ENCODE results near the gene CAMK1D. TPM values are rescaled to one million over a fixed set of nuclear protein-coding genes. Genes with fewer than 3 reads are reported as not detected.

CAMK1D gene
- total RNA-seq, 1 experiment from 2014 or later = 6.3 TPM

- no peak for DNase-seq
- H3K4me2 ChIP-seq (ENCODE audit: insufficient read depth, insufficient read length, low read length) = no peak overlapping the region
- H2BK20ac ChIP-seq (ENCODE audit: low read depth, low read length, poor library complexity, severe bottlenecking) = no peak overlapping the region
- H3K18ac ChIP-seq (ENCODE audit: insufficient read length, low read depth, low read length) = no peak overlapping the region
- no peak overlapping the region for H3K9ac ChIP-seq (ENCODE audit: extremely low read depth, insufficient read length, low read length)
- no peaks in the 10 kb centered on the region for H3K27me3 Mint-ChIP-seq (ENCODE audit: low read depth)
- H3K9me3 Mint-ChIP-seq = no peaks in the 10 kb centered on the region; a peak in 1 of 5 replicates
- no peak overlapping the region for H3K14ac ChIP-seq (ENCODE audit: insufficient read depth, low read length)
- no peak overlapping the region for H2AFZ ChIP-seq (ENCODE audit: low read length)
- no peak overlapping the region for H3K4me3 Mint-ChIP-seq
- no peak overlapping the region for H4K5ac ChIP-seq (ENCODE audit: insufficient read length, low read depth, low read length)
- H4K91ac ChIP-seq (ENCODE audit: insufficient read length, low read depth, low read length) = no peak overlapping the region
- H3K4me1 Mint-ChIP-seq = no peaks in the 10 kb centered on the region; a peak in 1 of 4 replicates
- H4K8ac ChIP-seq (replicated peaks; ENCODE audit: insufficient read length, low read depth, low read length) = no peak overlapping the region
- H3T11ph ChIP-seq (ENCODE audit: low read length) = no peak overlapping the region
- no CpG with 5 or more reads among the region's 7 CpGs for WGBS (ENCODE audit: extremely low coverage, insufficient read length, low lambda C conversion rate)
- no peaks in the 10 kb centered on the region for H3K79me1 ChIP-seq (ENCODE audit: insufficient read depth, low read depth, low read length, poor library complexity, severe bottlenecking)
- H3K9me3 ChIP-seq (ENCODE audit: control insufficient read depth, low read depth, low read length) = no peaks in the 10 kb centered on the region
- no peak overlapping the region for H3K27ac ChIP-seq (ENCODE audit: insufficient read length, low read depth, low read length)
- no peaks in the 10 kb centered on the region for H3K79me2 ChIP-seq (ENCODE audit: insufficient read depth, low read length)
- no peak overlapping the region for H2BK12ac ChIP-seq (ENCODE audit: insufficient read length, low read depth, low read length)
- H3K23ac ChIP-seq (ENCODE audit: insufficient read length, low read depth, low read length) = no peak overlapping the region
- H3K36me3 Mint-ChIP-seq (ENCODE audit: insufficient read depth in 1 of 3, low read depth in 3 of 3) = peaks cover 0 to 3% (median 0%) of the 10 kb centered on the region in 3 experiments; a peak in 2 of 7 replicates
- H3K27ac Mint-ChIP-seq = no peak overlapping the region
- H4K20me1 ChIP-seq (ENCODE audit: control insufficient read depth, insufficient read depth, insufficient read length) = no peaks in the 10 kb centered on the region
- H2BK15ac ChIP-seq (ENCODE audit: low read depth, low read length) = no peak overlapping the region
- H3K23me2 ChIP-seq (ENCODE audit: insufficient read length, low read depth, low read length, poor library complexity, severe bottlenecking) = no peaks in the 10 kb centered on the region
- H2AK5ac ChIP-seq (ENCODE audit: insufficient read length, low read length) = no peak overlapping the region
- H3K4me1 ChIP-seq (ENCODE audit: insufficient read depth, low read length) = no peaks in the 10 kb centered on the region
- no peaks in the 10 kb centered on the region for H3K27me3 ChIP-seq (ENCODE audit: insufficient read depth, low read length)
- H3K56ac ChIP-seq (ENCODE audit: insufficient read length, low read depth, low read length) = no peak overlapping the region
- H2BK5ac ChIP-seq (ENCODE audit: insufficient read length, low read length) = no peak overlapping the region
- no peak overlapping the region for H3K4ac ChIP-seq (ENCODE audit: low read depth, low read length)
- no peak overlapping the region for H2BK120ac ChIP-seq (ENCODE audit: low read depth, low read length, poor library complexity, severe bottlenecking)
- no peak for TF ChIP-seq CTCF (conservative IDR thresholded peaks at IDR 0.05)
These were observed 316.2 kb downstream of the CAMK1D start for GRCh38 chr10:12665501-12665900.

Measured in H9 (cell line).